ENCODE results near the gene ERVK3-1. TPM values are rescaled to one million over a fixed set of nuclear protein-coding genes. Genes with fewer than 3 reads are reported as not detected.

Gene ERVK3-1
- total RNA-seq, 1 donor from 2014 or later = 38.6 TPM

- Mint-ChIP-seq H3K4me3 (no peak overlapping the region), H3K4me1 (no peaks in the 10 kb centered on the region), H3K27me3 (ENCODE audit: low read depth) (no peaks in the 10 kb centered on the region), H3K9me3 (peaks cover 2% of the 10 kb centered on the region), H3K27ac (no peak overlapping the region), H3K36me3 (peaks cover 27% of the 10 kb centered on the region)
- TF ChIP-seq CTCF (IDR thresholded peaks at IDR 0.05; ENCODE audit: unreplicated experiment) = no peak
- no peak for DNase-seq (ENCODE audit: low spot score in 2 of 2, unreplicated experiment in 2 of 2)
These were observed 30.5 kb downstream of the ERVK3-1 start for GRCh38 chr19:58335630-58336029.

GRCh38 chr19:58336216-58336615 lies 31.0 kb downstream of the ERVK3-1 start:
- H3K27me3 Mint-ChIP-seq (ENCODE audit: low read depth) = no peaks in the 10 kb centered on the region
- TF ChIP-seq CTCF (IDR thresholded peaks at IDR 0.05; ENCODE audit: unreplicated experiment) = no peak
- no peak overlapping the region for H3K4me3 Mint-ChIP-seq
- no peaks in the 10 kb centered on the region for H3K4me1 Mint-ChIP-seq
- DNase-seq (ENCODE audit: low spot score in 2 of 2, unreplicated experiment in 2 of 2) = no peak
- no peak overlapping the region for H3K27ac Mint-ChIP-seq
- peaks cover 29% of the 10 kb centered on the region for H3K36me3 Mint-ChIP-seq
- peaks cover 2% of the 10 kb centered on the region for H3K9me3 Mint-ChIP-seq

- no peaks in the 10 kb centered on the region for H3K27me3 Mint-ChIP-seq (ENCODE audit: low read depth)
- DNase-seq (ENCODE audit: low spot score in 2 of 2, unreplicated experiment in 2 of 2) = no peak
- peaks cover 2% of the 10 kb centered on the region for H3K9me3 Mint-ChIP-seq
- no peak overlapping the region for H3K27ac Mint-ChIP-seq
- no peaks in the 10 kb centered on the region for H3K4me1 Mint-ChIP-seq
- no peak overlapping the region for H3K4me3 Mint-ChIP-seq
- H3K36me3 Mint-ChIP-seq = peaks cover 29% of the 10 kb centered on the region
- no peak for TF ChIP-seq CTCF (IDR thresholded peaks at IDR 0.05; ENCODE audit: unreplicated experiment)
These were observed 31.6 kb downstream of the ERVK3-1 start for GRCh38 chr19:58336820-58337219.

- no peak for DNase-seq (ENCODE audit: low spot score in 2 of 2, unreplicated experiment in 2 of 2)
- H3K27me3 Mint-ChIP-seq (ENCODE audit: low read depth) = no peaks in the 10 kb centered on the region
- no peak overlapping the region for H3K4me3 Mint-ChIP-seq
- no peaks in the 10 kb centered on the region for H3K4me1 Mint-ChIP-seq
- peaks cover 36% of the 10 kb centered on the region for H3K36me3 Mint-ChIP-seq
- TF ChIP-seq CTCF (IDR thresholded peaks at IDR 0.05; ENCODE audit: unreplicated experiment) = no peak
- H3K9me3 Mint-ChIP-seq = peaks cover 2% of the 10 kb centered on the region
- H3K27ac Mint-ChIP-seq = no peak overlapping the region
These were observed 33.2 kb downstream of the ERVK3-1 start for GRCh38 chr19:58338336-58338735.

GRCh38 chr19:58338825-58339558 lies 33.8 kb downstream of the ERVK3-1 start:
- Mint-ChIP-seq H3K27me3 (ENCODE audit: low read depth) (no peaks in the 10 kb centered on the region), H3K4me3 (no peak overlapping the region), H3K36me3 (peaks cover 36% of the 10 kb centered on the region), H3K27ac (no peak overlapping the region), H3K4me1 (no peaks in the 10 kb centered on the region), H3K9me3 (peaks cover 2% of the 10 kb centered on the region)
- no peak for TF ChIP-seq CTCF (IDR thresholded peaks at IDR 0.05; ENCODE audit: unreplicated experiment)
- DNase-seq (ENCODE audit: low spot score in 2 of 2, unreplicated experiment in 2 of 2) = no peak
